ENCODE data around the gene TRAF2. TPM values are rescaled to one million over a fixed set of nuclear protein-coding genes. Genes with fewer than 3 reads are reported as not detected.

TRAF2 gene
- total and polyA plus RNA-seq, 2 of the 13 experiments (the other 11 are each of a cell fraction or from before 2014, with no cell fraction given), result 12.4 to 13.6 TPM

GRCh38 chr9:136847088-136847825, 39.1 kb upstream of the TRAF2 start (continued):
- no peak for TF ChIP-seq ZSCAN25 (CRISPR knock-in tag; IDR thresholded peaks at IDR 0.05)
- no peak for TF ChIP-seq ZNF792 (CRISPR knock-in tag; IDR thresholded peaks at IDR 0.05)
- no peak for TF ChIP-seq HES4 (CRISPR knock-in tag; IDR thresholded peaks at IDR 0.05; ENCODE audit: borderline replicate concordance)
- TF ChIP-seq ZSCAN21 (CRISPR knock-in tag; IDR thresholded peaks at IDR 0.05; ENCODE audit: borderline replicate concordance), result 0 out of 2 replicates have a peak, but pooled peaks have one; percentile 52
- TF ChIP-seq MTA3 (CRISPR knock-in tag; IDR thresholded peaks at IDR 0.05), result no peak
- no peak for TF ChIP-seq ZNF780A (CRISPR knock-in tag; IDR thresholded peaks at IDR 0.05)
- no peak for TF ChIP-seq SUZ12 (IDR thresholded peaks at IDR 0.05; ENCODE audit: low read depth, low read length)
- no peak for TF ChIP-seq HNF4G (IDR thresholded peaks at IDR 0.05; ENCODE audit: borderline replicate concordance, low read depth, low read length)
- no peak for TF ChIP-seq HNF4G (CRISPR knock-in tag; IDR thresholded peaks at IDR 0.05; ENCODE audit: borderline replicate concordance, low read depth)
- TF ChIP-seq CBFB (CRISPR knock-in tag; IDR thresholded peaks at IDR 0.05), result no peak
- TF ChIP-seq ZNF605 (CRISPR knock-in tag; IDR thresholded peaks at IDR 0.05), result 0 out of 2 replicates have a peak, but pooled peaks have one; percentile 79
- no peak for TF ChIP-seq HOXD1 (CRISPR knock-in tag; IDR thresholded peaks at IDR 0.05)
- no peak for TF ChIP-seq GABPB1 (CRISPR knock-in tag; IDR thresholded peaks at IDR 0.05)
- peak; percentile 73 for TF ChIP-seq SRSF1 (optimal IDR thresholded peaks at IDR 0.05; ENCODE audit: low read depth, low read length)
- TF ChIP-seq TFDP1 (CRISPR knock-in tag; IDR thresholded peaks at IDR 0.05; ENCODE audit: borderline replicate concordance), result no peak
- TF ChIP-seq YY1 (IDR thresholded peaks at IDR 0.05; ENCODE audit: insufficient read depth, insufficient replicate concordance, low read depth, low read length), result peak; percentile 16
- no peak for TF ChIP-seq ZBTB14 (CRISPR knock-in tag; IDR thresholded peaks at IDR 0.05)
- peak; percentile 9 for TF ChIP-seq ZNF883 (CRISPR knock-in tag; IDR thresholded peaks at IDR 0.05; ENCODE audit: not compliant biosample characterization)
- TF ChIP-seq ZNF296 (CRISPR knock-in tag; conservative IDR thresholded peaks at IDR 0.05), result no peak
- no peak for TF ChIP-seq XRCC5 (optimal IDR thresholded peaks at IDR 0.05; ENCODE audit: low read length)
- no peak for TF ChIP-seq ZNF329 (CRISPR knock-in tag; IDR thresholded peaks at IDR 0.05; ENCODE audit: low read depth)
- no peak for TF ChIP-seq PRDM4 (CRISPR knock-in tag; IDR thresholded peaks at IDR 0.05; ENCODE audit: borderline replicate concordance)
- TF ChIP-seq DMTF1 (CRISPR knock-in tag; IDR thresholded peaks at IDR 0.05), result no peak
- no peak for TF ChIP-seq CENPT (CRISPR knock-in tag; IDR thresholded peaks at IDR 0.05; ENCODE audit: low read depth)
